Prostate gland (tissue), 2 donors: ENCODE results near the gene THRB. TPM values are rescaled to one million over a fixed set of nuclear protein-coding genes. Genes with fewer than 3 reads are reported as not detected.
A peak's percentile ranks its signal among the peaks of the same experiment; 100 is the strongest.

Experiments
- DNase-seq: peaks from one replicate; pipeline ENCODE4 v3.0.0-alpha.2; 2019; ENCODE audit warnings: low spot score
- H3K27ac ChIP-seq, 2 donors: fragments of 200-600 bp; sonication (generic); 2 replicates each; pipeline ENCODE4 v1.5.1; 2017 to 2019
- H3K27me3 ChIP-seq: fragments of 200-600 bp; sonication (generic); replicated peaks from 2 replicates; pipeline ENCODE4 v1.5.1; 2019; ENCODE audit not compliant: insufficient read depth
- H3K36me3 ChIP-seq, 2 donors: fragments of 200-600 bp; sonication (generic); 1 replicate in 1 of 2; 2 replicates in 1 of 2; pipeline versions ENCODE4 v1.5.1 to v1.8.1; 2017 to 2019
- H3K4me1 ChIP-seq: fragments of 200-600 bp; sonication (generic); replicated peaks from 2 replicates; pipeline ENCODE4 v1.5.1; 2019
- H3K4me3 ChIP-seq, 2 donors: fragments of 200-600 bp; sonication (generic); 2 replicates each; pipeline ENCODE4 v1.5.1; 2017 to 2019
- H3K9me3 ChIP-seq: fragments of 200-600 bp; sonication (generic); 2 replicates; pipeline ENCODE4 v1.5.1; 2017
- POLR2A ChIP-seq: fragments of 450-650 bp; IDR thresholded peaks from one replicate; pipeline ENCODE4 v1.6.1; 2016; ENCODE audit warnings: antibody characterized with exemption, mild to moderate bottlenecking
- POLR2AphosphoS5 ChIP-seq: sonication (generic); formaldehyde crosslinking; IDR thresholded peaks from one replicate; pipeline ENCODE4 v1.6.1; 2017; ENCODE audit warnings: antibody characterized with exemption
- WGBS: methylation state at CpG from one replicate; pipeline ENCODE4 v1.1.5; 2018; 5-methylcytosine and 5-hydroxymethylcytosine counted together
- intact Hi-C: fragments of 100-400 bp; cut with DNase I; formaldehyde crosslinking; loops from one replicate; pipeline ENCODE4 v1.14.2; 2022
- total RNA-seq, 2 donors: library from RNA; depleted of rRNA; stranded (reverse); fragments of >200 nt; gene quantifications; one replicate each; pipeline ENCODE4 v1.1.0, GENCODE V29; 2016
- TF ChIP-seq, protein P1 (sequence below), 4 experiments: fragments of 200-600 bp in 2 of 4; fragments of 450-650 bp in 2 of 4; sonication (generic) in 2 of 4; IDR thresholded peaks; 1 replicate in 3 of 4; 2 replicates in 1 of 4; pipeline ENCODE4 v1.5.1; 2016 to 2019; ENCODE audit warnings: antibody characterized with exemption in 4 of 4, mild to moderate bottlenecking in 2 of 4, moderate library complexity in 2 of 4

The THRB gene
- total RNA-seq, 2 donors from 2014 or later = 13.0 to 39.6 TPM

DNA sequence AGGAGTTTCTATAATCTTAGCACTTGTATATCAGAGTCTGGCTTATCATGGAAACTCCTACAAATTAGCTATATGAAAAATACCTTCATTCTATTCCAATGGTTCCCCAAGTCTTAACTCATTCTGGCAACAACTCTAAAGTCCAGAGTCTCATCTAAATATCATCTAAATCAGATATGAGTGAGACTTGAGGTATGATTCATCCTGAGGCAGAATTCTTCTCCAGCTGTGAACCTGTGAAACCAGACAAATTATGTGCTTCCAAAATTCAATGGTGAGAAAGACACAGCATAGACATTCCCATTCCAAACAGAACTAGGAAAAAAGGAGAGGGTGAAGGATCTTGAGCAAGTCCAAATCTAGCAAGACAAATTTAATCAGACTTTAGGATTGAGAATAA, 138.8 kb downstream of the THRB start:
- H3K36me3 ChIP-seq = no peaks in the 10 kb centered on the region
- TF ChIP-seq, protein P1, sequence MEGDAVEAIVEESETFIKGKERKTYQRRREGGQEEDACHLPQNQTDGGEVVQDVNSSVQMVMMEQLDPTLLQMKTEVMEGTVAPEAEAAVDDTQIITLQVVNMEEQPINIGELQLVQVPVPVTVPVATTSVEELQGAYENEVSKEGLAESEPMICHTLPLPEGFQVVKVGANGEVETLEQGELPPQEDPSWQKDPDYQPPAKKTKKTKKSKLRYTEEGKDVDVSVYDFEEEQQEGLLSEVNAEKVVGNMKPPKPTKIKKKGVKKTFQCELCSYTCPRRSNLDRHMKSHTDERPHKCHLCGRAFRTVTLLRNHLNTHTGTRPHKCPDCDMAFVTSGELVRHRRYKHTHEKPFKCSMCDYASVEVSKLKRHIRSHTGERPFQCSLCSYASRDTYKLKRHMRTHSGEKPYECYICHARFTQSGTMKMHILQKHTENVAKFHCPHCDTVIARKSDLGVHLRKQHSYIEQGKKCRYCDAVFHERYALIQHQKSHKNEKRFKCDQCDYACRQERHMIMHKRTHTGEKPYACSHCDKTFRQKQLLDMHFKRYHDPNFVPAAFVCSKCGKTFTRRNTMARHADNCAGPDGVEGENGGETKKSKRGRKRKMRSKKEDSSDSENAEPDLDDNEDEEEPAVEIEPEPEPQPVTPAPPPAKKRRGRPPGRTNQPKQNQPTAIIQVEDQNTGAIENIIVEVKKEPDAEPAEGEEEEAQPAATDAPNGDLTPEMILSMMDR (IDR thresholded peaks at IDR 0.05) = no peak
- TF ChIP-seq POLR2AphosphoS5 (no peak), POLR2A (no peak)
- no peaks in the 10 kb centered on the region for H3K9me3 ChIP-seq
- intact Hi-C loops = no loop called here
- H3K4me3 ChIP-seq = no peak overlapping the region
- DNase-seq = no peak
- H3K27ac ChIP-seq = no peak overlapping the region
- no peaks in the 10 kb centered on the region for H3K4me1 ChIP-seq
- no peaks in the 10 kb centered on the region for H3K27me3 ChIP-seq

DNA sequence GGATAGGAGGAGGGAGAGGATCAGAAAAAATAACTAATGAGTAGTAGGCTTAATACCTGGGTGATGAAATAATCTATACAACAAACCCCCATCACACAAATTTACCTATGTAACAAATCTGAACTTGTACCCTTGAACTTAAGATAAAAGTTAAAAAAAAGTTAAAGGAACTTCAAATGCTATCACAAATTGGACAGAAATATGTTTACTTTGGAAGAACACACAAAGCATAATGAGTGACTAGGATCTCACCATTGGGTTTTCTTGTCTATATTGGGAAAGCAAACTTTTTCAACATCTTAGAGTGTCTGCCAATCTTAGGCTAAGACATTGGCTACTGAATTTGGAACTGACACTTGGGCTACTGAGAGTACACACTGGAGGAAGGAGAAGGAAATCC, 140.4 kb downstream of the THRB start:
- Histone ChIP-seq H3K27me3 (no peaks in the 10 kb centered on the region), H3K4me3 (no peak overlapping the region), H3K9me3 (no peaks in the 10 kb centered on the region), H3K4me1 (no peaks in the 10 kb centered on the region), H3K36me3 (no peaks in the 10 kb centered on the region), H3K27ac (no peak overlapping the region)
- TF ChIP-seq POLR2A (no peak), POLR2AphosphoS5 (no peak)
- TF ChIP-seq, protein P1 (IDR thresholded peaks at IDR 0.05) = no peak
- intact Hi-C loops = no loop called here
- no peak for DNase-seq

DNA sequence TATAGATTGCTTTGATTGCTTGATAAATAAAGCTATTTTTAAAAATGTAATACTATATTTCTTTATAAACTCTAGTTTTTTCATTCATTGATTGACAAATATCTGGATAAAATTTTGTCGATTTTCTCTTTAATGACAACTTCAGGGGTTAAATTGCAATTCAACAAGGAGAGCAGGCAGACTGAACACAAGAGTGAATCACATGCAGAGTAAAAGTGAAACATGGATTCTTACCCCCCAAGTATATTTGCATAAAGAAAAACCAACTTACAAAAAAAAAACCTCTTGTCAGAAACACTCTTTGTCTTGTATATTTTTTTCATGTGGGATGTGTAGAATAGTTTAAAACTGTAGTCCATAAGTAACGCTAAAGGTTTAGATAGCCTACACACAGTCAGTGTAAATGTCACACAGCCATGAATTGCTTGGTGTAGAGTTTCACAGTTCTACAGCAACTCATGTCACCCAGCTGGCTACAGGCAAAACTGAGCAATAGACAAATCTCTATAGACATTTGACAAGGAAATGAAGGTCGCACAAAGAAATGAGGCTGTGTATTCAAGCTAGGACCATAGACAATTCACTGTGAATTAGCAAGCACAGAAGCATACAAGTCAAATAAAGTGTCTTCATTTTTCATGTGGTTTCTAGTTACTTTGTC, 141.6 kb downstream of the THRB start:
- Histone ChIP-seq H3K4me3 (no peak overlapping the region), H3K27me3 (no peaks in the 10 kb centered on the region), H3K4me1 (no peaks in the 10 kb centered on the region), H3K9me3 (no peaks in the 10 kb centered on the region), H3K36me3 (no peaks in the 10 kb centered on the region), H3K27ac (no peak overlapping the region)
- WGBS = 70% methylated on average over 3 of the region's 3 CpGs
- DNase-seq = no peak
- TF ChIP-seq, protein P1 (IDR thresholded peaks at IDR 0.05) = no peak
- no peak for TF ChIP-seq POLR2A
- TF ChIP-seq POLR2AphosphoS5 = no peak
- intact Hi-C loops = no loop called here

DNA sequence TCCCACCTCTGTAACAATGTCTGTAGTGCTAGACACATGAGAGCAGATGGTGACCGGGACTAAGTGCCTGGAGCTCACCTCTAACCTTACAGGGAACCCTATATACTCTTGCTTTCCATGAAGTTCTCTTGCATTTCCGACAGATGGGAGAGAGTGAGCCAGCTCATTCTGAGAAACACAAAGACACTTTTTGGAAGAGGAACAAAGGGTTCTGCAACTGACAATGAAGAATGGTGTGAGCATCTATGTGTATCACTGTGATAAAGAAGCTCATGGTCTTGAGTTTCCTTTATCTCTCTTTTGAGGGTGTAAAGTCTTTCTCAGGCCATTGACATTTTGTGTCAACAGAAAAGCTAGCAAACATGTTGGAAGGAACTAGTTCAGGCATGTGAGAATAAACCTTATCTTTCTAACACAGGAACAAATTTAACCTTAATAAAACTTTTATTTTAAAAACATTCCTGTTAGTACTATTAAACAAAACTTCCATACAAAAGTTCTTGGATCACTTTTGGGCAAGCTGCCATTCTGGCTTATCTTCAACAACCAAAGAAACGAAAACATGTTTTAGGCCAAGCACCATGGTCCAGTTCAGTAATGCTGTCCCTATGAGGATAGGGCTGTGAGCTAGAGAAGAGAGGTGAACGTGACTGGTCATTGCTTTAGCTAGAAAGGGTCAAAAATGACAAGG, 142.7 kb downstream of the THRB start:
- Histone ChIP-seq H3K4me3 (no peak overlapping the region), H3K27ac (peak overlapping the region; percentile 16 to 27), H3K36me3 (no peaks in the 10 kb centered on the region), H3K9me3 (no peaks in the 10 kb centered on the region), H3K27me3 (no peaks in the 10 kb centered on the region), H3K4me1 (no peaks in the 10 kb centered on the region)
- TF ChIP-seq POLR2A (no peak), POLR2AphosphoS5 (peak; percentile 69)
- TF ChIP-seq, protein P1 (IDR thresholded peaks at IDR 0.05) = no peak
- WGBS = 6% methylated on average over 4 of the region's 4 CpGs
- intact Hi-C loops = no loop called here
- peak; percentile 78 for DNase-seq
